DMS114 treated with DMSO at 0.1 percent for 48 hours (cell line): ENCODE results near the gene DNASE2.
"Not testable (repeated sequence)": the region's sequence is repeated elsewhere in the genome, so short reads cannot be mapped to it uniquely, and the experiment has no call there.

Experiments used
- DNase-seq: peaks from one replicate; lab custom pipeline; 2025; ENCODE audit not compliant: unreplicated experiment; lab: John Stamatoyannopoulos, UW

Gene DNASE2

DNA sequence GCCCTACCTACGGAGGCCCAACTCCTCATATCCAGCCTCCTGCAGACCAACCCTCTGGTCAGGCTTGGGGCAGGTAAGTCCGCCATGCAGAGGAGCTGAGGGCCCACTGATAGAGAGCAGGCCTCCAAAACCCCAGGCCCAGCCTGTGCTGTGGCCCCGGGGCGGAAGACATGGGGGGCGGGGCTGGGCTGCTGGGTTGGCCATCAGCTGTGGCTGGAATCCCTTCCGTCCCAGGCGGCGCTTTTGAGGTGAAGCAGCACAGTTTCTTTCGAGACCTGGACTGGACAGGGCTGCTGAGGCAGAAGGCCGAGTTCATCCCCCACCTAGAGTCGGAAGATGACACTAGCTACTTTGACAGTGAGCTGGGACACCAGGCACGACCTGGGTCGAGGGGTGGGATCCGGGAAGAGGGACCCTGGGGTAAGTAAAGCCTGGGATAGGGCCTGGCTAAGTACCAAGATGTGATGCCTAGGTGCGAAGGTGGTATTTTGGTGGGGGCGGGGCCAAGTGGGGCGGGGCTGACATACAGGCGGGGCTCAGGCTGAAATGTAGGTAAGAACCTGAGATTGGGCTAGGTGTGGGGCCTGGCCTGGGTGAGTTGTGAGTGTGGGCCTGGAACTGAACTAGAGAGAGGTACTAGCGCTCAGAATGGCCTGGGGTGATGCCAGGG is 15.4 kb downstream of the DNASE2 start:
- no peak for DNase-seq

DNA sequence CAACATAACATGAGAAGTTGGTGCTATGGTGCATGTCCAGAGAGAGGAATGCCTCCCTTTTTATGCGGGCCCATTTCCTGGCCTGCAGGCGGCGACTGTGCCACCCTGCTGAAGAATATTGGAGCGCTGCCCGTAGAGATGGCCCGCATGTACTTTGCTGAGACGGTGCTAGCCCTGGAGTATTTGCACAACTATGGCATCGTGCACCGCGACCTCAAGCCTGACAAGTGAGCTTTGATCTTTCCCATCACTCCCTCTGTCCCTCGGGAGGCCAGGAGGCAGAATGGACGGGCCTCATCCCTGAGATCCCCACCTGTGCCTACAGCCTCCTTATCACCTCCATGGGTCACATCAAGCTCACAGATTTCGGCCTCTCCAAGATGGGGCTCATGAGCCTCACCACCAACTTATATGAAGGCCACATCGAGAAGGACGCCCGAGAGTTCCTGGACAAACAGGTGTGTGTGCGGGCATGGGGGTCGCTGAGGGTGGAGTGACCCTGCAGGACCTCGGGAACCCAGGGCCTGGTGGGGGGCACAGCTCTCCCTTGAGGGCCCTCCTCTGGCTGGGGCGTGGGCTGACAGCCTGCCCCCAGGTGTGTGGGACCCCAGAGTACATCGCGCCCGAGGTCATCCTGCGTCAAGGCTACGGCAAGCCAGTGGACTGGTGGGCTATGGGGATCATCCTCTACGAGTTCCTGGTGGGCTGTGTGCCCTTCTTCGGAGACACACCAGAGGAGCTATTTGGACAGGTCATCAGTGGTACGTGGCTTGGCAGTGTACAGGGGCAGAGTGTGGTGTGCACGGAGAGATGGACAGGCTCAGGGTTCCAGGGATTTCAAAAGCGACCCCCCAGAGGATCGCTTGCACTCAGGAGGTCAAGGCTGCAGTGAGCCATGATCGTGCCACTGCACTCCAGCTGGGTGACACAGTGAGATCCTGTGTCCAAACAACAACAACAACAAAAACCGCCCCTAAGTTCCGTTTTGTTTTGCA is 16.2 kb downstream of the DNASE2 start:
- DNase-seq: no peak

DNA sequence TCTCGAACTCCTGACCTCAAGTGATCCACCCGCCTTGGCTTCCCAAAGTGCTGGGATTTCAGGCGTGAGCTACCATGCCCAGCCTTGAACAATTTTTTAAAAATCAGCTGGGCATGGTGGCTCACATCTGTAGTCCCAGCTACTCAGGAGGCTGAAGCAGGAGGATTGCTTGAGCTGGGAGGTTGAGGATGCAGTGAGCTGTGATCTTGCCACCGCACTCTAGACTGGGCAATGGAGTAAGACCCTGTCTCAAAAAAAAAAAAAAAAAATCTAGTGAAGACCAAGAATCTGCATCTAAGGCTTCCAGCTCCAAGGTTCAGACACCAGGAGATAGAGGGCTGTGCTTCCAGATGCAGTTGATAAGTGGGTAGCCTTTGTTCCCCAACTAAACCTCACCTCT is 17.1 kb downstream of the DNASE2 start:
- no peak for DNase-seq

DNA sequence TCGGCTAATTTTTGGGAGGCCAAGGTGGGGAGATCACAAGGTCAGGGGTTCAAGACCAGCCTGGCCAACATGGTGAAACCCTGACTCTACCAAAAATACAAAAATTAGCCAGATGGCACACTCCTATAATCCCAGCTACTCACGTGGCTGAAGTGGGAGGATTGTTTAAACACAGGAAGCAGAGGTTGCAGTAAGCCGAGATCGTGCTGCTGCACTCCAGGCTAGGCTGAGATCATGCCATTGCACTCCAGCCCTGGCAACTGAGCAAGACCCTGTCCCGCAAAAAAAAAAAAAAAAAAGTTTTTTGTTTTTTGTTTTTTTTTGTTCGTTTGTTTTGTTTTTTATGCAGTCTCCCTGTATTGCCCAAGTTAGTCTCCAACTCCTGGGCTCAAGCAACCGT is 21.7 kb downstream of the DNASE2 start:
- DNase-seq: no peak

DNA sequence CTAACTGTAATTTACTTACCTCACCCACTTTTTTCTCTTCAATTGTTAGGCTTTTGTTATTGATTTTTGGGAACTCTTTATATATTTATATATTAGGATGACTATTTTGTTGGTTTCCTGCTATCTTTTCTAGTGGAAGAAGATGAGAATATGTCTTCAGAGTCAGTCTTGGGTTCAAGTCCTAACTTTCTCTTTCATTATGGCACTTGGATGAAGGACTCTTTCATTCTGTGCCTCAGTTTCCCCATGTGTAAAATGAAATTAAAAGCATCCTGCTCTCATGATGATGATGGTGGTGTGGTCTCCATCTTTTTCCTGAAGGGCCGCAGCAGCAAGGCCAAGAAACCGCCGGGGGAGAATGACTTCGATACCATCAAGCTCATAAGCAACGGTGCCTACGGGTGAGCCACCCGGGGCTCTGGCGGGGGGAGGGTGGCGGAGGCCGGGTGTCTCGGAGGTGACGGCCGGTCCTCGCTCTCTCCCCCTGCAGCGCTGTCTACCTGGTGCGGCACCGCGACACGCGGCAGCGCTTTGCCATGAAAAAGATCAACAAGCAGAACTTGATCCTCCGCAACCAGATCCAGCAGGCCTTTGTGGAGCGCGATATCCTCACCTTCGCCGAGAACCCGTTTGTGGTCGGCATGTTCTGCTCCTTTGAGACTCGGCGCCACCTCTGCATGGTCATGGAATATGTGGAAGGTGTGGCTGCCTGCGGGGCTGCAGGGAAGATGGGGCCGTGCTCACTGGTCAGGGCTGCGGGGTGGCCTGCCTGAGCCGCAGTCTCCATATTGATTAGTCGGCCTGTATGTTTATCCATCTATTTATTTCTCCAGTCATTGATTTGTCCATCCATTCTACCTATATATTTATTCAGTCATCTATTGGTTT is 23.0 kb downstream of the DNASE2 start:
- no peak for DNase-seq

DNA sequence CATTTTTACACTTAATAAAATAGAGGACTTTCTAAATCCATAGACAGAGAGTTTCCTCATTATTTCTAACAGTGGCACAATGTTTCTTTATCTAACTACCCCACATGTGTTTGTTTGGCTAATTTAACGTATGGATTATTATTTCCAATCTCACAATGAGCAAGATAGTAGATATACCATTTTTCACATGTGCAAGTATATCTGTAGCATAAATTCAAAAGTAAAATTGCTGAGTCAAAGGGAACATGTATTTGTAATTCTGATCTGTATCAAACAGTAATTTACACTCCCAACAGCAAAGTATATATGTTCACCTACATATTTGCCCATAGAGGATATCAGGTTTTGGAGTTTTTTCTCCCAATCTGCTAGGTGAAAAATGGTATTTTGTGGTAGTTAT is 24.6 kb downstream of the DNASE2 start:
- DNase-seq: no peak

DNA sequence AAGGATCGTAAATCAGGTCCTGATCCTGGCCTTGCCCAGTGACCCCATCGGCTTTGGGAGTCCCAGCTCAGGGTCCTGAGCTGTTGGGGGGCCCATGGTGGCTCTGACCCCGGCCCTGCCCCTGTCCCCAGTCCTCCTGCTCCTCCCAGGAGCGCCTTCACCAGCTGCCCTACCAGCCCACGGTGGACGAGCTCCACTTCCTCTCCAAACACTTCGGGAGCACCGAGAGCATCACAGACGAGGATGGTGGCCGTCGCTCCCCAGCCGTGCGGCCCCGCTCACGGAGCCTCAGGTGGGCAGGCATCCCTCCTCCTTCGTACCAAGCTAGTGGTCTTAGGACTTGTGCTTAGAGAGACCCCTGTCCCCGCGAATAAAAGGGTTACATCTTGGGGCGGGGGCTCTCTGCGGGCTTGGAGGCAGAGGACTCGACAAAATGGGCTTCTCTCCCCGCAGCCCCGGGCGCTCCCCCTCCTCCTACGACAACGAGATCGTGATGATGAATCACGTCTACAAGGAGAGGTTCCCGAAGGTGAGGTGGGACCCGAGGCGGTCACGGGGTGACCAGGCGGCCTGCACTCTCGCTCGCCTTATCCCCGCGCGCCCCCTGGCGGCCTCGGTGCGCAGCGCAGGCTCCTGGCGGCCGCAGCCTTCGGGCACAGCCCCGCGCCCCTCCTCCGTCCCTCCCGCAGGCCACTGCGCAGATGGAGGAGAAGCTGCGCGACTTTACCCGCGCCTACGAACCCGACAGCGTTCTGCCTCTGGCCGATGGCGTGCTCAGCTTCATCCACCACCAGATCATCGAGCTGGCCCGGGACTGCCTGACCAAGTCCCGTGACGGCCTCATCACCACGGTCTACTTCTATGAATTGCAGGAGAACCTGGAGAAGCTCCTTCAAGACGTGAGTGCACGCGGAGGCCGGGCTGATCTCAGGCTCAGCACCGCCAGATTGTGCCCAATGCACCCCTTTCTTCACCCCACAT is 33.8 kb downstream of the DNASE2 start:
- DNase-seq: no peak

DNA sequence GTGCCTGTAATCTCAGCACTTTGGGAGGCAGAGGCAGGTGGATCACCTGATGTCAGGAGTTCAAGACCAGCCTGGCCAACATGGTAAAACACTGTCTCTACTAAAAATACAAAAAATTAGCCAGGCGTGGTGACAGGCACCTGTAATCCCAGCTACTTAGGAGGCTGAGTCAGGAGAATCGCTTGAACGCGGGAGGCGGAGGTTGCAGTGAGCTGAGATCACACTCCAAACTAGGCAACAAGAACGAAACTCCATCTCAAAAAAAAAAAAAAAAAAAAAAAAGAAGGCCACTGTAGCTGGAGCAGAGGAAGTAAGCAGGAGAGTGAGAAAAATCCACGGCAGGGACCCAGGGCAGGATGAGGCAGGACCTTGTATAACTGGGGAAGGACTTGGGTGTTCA is 34.6 kb downstream of the DNASE2 start:
- not testable (repeated sequence) for DNase-seq

DNA sequence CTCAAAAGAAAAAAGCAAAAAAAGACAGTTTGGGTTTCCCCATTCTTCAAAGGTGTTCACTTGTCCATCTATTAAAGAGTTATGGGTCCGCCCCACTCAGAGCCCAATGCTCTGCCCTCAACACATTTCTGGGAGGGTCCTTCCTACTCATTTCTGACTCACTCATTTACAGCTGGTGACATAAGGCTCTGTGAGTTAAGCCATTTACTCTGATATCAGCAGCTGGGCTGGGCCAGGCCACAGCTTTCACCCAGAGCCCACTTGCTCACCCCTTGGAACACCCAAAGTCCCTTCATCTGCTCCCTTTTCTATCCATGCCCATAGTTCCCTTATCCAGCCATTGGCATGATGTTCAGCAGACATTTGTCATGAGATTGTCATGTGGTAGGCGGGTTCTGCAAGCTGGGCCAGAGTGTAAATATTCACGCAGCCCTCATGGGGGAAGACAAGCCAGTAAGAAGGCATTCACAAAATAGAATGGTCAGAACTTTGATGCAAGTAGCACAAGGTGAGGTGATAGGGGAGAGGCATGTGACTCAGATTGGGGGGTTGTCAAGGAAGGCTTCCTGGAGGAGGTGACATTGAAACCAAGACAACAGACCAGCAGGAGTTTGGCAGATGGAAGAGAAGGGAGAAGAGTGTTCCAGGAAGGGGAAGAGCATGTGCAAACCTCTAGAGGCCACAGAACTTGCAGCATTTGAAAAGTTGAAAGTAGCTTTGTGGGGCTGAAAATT is 37.1 kb downstream of the DNASE2 start:
- DNase-seq: no peak

DNA sequence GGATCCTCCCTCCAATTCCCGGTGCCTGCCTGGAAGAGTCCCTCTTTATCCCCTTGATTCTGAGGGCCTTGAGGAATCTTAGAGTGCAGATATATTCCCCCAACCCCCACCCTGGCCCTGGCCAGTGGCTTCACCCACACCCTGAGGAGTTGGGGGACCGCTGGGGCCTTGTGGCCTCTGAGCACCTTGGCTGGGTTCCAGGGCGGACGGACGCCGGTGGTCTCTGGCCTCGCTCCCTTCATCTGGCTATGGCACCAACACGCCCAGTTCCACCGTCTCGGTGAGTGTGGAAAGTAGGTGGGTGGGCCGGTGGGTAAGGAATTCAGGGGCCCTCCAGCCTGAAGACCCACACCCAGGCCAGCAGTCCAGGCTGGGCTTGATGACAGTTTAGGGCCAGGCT is 37.9 kb downstream of the DNASE2 start:
- DNase-seq: no peak

DNA sequence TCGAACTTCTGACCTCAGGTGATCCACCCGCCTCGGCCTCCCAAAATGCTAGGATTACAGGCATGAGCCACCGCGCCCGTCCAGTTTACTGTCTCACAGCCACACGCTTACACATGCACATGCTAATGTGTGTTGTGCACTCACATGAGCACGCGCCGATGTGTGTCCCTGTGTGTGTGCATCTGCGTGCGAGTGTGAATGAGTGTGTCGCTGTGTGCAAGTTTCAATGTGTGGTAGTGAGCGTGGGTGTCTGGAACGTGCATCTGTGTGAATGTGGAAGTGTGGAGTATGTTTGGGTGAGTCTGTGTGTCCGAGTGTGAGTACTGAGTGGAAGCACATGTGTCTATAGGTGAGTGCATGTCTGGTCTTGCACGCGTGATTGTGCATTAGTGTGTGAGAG is 38.7 kb downstream of the DNASE2 start:
- DNase-seq: no peak

DNA sequence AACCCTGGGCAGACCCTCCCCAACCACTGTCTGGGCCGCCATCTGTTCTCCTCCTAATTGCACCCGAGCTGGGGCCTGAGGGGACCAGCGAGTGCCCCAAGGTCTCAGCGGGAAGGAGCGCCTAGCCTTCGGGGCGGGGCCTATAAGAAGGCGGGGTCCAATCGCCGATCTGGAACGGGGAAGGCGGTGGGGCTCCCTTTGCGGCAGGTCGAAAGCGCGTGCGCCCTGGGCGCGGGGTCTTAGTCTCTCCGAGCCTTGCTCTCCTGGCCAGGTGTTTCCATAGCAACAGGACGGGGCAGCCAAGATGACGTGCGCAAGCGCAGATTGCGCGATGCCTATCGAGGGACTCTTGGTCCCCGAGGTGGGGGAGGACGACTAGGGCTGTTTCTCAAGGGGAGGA is 40.2 kb downstream of the DNASE2 start:
- DNase-seq: no peak

DNA sequence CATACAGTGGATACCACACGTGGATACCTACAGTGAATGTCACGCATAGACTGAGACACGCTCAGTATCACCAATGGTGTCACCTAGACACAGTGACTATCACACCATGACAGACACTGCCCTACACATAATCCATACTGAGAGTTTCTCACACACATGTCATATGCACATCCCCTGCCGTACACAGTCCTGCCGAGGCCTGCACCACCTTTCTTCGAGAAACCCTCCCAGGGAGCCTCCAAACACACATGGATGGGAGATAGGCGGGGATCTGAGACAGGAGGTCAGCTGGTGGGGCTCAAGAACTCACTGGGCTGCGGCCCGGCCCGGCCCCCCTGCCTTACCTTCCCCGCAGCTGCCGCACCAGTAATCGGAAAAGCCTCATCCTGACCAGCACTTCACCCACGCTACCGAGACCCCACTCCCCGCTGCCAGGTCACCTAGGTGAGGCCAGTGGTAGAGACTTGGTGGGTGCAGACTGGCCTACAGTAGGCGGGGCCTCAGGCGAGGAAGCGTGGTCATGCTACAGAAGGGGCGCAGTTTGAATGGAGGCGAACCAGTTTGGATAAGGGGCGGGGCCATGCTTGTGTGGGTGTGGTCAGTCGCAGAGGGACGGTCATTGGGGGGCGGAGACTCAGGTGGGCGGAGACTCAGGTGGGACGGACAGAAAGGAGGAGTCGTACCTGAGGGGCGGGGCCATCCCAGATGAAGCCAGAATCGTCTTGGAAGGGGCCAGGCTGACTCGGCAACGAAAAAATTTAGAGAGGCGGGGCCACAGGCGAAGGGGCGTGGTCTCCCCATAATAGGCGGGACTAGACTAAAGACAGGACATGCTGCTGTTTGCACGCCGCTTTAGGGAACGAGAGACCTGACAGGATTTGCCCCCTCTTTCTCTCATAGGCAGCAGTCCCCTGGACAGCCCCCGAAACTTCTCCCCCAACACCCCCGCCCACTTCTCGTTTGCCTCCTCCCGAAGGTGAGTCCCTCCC is 40.9 kb downstream of the DNASE2 start:
- DNase-seq: no peak

DNA sequence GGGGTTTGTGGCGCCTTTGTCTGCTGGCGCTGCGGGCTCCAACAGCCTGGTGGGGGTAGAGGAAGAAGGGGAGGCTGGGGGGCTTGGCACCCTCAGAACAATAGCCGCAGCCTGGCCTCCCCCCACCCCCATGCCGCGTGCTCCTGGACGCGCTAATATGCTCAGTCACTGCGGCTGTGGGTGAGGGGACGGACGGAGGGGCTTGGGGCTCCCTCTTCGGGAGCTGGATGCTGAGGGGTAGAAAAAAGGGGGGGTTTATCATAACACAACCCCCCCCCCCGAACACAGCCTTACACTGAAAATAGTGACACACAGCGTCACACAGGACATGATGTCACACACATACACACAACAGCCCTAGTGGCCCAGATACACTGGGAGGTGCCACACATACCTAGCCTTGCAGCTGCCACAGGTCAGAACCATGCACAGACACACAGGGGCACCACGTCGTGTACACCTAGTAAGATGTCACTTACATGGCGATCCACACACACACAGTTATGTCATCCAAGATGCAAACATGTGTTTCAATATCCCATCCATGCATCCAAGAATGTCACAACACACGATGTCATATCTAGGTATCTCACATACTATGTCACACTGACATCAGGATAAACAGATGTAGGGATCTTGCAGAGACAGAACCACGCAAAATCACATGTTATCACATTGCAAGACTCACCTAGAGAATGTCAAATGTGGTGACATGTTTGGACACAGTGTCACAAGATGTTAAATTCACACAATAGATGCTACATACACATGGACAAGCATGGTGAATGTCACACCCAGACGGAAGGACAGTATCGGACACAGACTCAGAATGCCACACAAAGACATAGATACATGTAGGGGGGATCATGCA is 42.1 kb downstream of the DNASE2 start:
- no peak for DNase-seq

DNA sequence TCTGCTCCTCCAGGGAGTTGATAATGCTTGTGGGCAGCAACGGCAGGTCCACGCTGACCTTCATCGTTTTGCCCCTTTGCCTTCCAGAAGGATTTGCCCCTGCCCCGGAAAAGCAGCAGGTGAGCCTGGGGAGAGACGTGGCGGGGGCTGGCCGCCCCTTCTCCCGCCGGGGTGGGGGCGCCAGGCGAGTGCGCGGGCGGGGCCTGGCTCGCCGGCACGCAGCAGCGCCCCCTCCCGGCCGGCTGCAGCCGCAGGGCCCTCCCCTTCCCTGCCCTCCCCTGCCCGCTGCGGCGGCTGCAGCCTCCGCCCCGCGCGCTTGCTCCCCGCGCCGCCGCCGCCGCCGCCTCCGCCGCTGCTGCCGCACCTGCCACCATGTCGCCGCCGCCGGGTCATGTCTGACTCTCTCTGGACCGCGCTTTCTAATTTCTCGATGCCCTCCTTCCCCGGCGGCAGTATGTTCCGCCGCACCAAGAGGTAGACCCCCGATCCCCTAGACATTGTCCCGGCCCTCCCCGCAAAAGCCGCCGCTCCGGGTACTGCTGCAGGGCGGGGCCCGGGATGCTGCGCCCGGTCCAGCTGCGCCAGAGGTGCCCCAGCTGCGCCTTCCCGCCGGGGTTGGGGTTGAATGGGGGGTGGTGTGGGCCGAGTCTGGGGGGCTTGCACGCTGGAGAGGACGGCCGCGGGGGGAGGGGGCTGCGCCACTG is 42.9 kb downstream of the DNASE2 start, which contains the start of gene MAST1:
TSS of gene MAST1 (plus strand) at position 334 of the 704 bp plus-strand sequence. CDS start at position 392, 58 bp downstream.
- no peak for DNase-seq

DNA sequence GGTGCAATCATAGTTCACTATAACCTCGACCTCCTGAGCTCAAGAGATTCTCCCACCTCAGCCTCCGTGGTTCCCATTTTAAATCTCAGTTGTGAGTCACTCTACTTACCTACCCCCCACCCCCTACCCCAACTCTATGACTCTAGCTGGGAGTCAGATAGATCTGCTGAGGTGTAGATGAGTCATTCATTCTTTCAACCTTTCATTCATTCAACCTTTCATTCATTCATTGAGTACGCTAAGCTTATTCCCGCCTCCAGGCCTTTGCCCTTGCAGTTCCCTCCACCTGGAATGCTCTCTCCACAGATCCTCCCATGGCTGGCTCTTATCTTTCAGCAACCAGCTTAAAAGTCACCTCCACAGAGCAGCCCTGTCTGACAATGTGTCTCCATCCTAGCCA is 44.0 kb downstream of the DNASE2 start:
- DNase-seq: no peak

DNA sequence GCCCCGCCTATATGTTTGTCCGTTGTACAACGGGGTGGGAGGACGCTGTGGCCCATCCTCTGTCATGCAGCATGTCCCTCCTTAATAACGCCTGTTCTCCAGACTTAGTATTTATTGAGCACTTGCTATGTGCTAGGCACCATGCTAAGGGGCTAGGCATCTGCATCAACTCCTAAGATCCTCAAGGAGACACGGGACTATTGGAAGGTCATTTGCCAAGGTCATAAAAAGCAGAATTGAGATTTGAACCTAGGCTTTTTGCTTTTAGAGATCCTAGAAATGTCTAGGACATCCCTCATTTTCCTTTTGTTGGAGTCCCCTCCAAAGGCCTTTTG is 44.8 kb downstream of the DNASE2 start:
- DNase-seq: no peak
